AG04450 (cell line): Measurements from ENCODE around the gene FEM1B. TPM values are rescaled to one million over a fixed set of nuclear protein-coding genes. Genes with fewer than 3 reads are reported as not detected.

Experiments used
- CTCF ChIA-PET: fragments of 300-600, 350-600 bp; formaldehyde crosslinking; extraction: SDS; loops from one replicate; lab custom pipeline; 2022; ENCODE audit warnings: antibody characterized with exemption, inconsistent platforms; lab: Charles Lee
- POLR2A ChIA-PET: fragments of 350-600 bp; formaldehyde crosslinking; extraction: SDS; loops from one replicate; lab custom pipeline; 2021; ENCODE audit warnings: antibody characterized with exemption, inconsistent platforms; lab: Yijun Ruan, JAX
- DNase-seq: peaks from one replicate; pipeline ENCODE4 v3.0.0-alpha.2; 2011; ENCODE audit warnings: low read depth, low spot score
- H3K27ac ChIP-seq: one replicate; pipeline ENCODE4 v1.5.1; 2012; ENCODE audit warnings: low read depth, low read length, control low read depth
- H3K27me3 ChIP-seq: one replicate; pipeline ENCODE4 v1.6.0; 2012; ENCODE audit warnings: low read length; ENCODE audit not compliant: control insufficient read depth, insufficient read depth
- H3K4me3 ChIP-seq: 2 replicates; pipeline ENCODE4 v1.5.1; 2011; ENCODE audit warnings: mild to moderate bottlenecking, low read depth, low read length, control low read depth
- H3K9me3 ChIP-seq: 2 replicates; pipeline ENCODE4 v1.5.1; 2012; ENCODE audit warnings: low read length; ENCODE audit not compliant: control insufficient read depth, insufficient read depth
- CTCF ChIP-seq: IDR thresholded peaks from 2 replicates; pipeline ENCODE4 v1.5.1; 2011; ENCODE audit warnings: low read depth, low read length, control low read depth, inconsistent platforms
- polyA plus RNA-seq: library from polyadenylated mRNA; depleted of rRNA; stranded (reverse); fragments of >200 nt; gene quantifications from 2 replicates; pipeline ENCODE4 v1.2.3, GENCODE V29; 2011

FEM1B gene
- polyA plus RNA-seq, 1 experiment: 46.5 TPM

DNA sequence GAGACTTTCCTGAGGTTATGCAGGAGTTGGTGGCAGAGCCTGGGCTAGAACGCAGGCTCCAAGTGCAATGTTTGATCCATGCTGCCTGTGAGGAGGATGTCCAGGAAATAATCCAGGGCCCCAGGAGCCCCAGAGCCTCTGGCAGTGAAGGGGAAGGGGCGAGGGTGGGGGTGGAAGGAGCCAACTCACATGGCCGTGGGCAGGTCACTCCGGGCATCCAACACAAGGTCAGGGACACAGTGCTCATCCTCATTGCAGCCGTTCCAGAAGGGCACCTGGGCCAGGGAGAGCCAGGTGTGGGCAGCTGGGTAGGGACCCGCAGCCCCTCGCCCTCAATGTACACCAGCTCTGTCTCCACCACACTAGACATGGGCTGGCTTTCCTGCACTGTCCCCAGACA, 43.7 kb downstream of the FEM1B start:
- no peak overlapping the region for H3K4me3 ChIP-seq
- ChIA-PET CTCF (no interaction called here), POLR2A (no interaction called here)
- no peaks in the 10 kb centered on the region for H3K9me3 ChIP-seq
- no peak for DNase-seq
- no peaks in the 10 kb centered on the region for H3K27me3 ChIP-seq
- no peak overlapping the region for H3K27ac ChIP-seq
- TF ChIP-seq CTCF: no peak

GRCh38 chr15:68322796-68323195, 45.3 kb downstream of the FEM1B start:
- Histone ChIP-seq H3K9me3 (no peaks in the 10 kb centered on the region), H3K27me3 (no peaks in the 10 kb centered on the region), H3K4me3 (no peak overlapping the region), H3K27ac (no peak overlapping the region)
- ChIA-PET POLR2A (no interaction called here), CTCF (no interaction called here)
- no peak for TF ChIP-seq CTCF
- no peak for DNase-seq

GRCh38 chr15:68325726-68326125, 48.2 kb downstream of the FEM1B start:
- ChIA-PET CTCF (no interaction called here), POLR2A (interaction anchor here (1.0 kb wide), 1 partner anchor 9 kb away, joined by 4 read pairs; no protein-coding TSS in a partner anchor)
- no peak overlapping the region for H3K4me3 ChIP-seq
- DNase-seq: no peak
- H3K9me3 ChIP-seq: no peaks in the 10 kb centered on the region; the same call in 1 of the 2 replicates
- H3K27me3 ChIP-seq: no peaks in the 10 kb centered on the region
- no peak for TF ChIP-seq CTCF
- H3K27ac ChIP-seq: no peak overlapping the region

DNA sequence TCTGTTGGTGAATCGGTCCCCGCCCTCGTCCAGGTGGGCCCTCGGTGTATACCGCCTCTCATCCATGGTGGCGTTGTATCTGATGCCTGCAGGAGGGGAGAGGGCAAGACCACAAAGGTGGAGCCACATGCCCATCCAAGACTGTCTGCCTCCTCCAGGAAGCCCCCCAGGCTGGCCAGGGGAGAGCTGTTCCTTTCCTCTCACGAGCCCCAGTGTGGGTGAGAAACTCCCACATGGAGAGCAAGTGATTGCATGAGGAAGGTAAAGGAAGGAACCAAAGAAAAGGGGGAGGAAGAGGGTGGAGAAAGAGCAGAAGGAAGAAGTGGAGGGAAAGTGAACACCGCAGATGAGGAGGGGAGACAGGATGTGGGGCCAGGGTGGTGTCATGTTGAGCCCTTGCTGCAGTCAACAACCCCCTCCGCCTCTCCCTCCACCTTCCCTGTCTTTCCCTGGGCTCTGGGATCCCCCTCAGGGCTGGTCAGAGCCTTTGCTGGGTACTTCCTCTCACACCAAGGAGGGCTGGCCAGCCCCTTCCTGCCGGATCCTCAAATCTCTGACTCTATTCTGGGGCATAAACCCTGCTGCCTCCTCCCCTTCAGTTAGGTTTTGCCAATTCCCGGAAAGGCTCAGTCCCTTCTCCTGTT, 49.3 kb downstream of the FEM1B start:
- Histone ChIP-seq H3K27me3 (no peaks in the 10 kb centered on the region), H3K27ac (no peak overlapping the region), H3K4me3 (no peak overlapping the region), H3K9me3 (no peaks in the 10 kb centered on the region; the same call in 1 of the 2 replicates)
- CTCF ChIA-PET: no interaction called here
- POLR2A ChIA-PET: no interaction called here
- DNase-seq: no peak
- no peak for TF ChIP-seq CTCF

DNA sequence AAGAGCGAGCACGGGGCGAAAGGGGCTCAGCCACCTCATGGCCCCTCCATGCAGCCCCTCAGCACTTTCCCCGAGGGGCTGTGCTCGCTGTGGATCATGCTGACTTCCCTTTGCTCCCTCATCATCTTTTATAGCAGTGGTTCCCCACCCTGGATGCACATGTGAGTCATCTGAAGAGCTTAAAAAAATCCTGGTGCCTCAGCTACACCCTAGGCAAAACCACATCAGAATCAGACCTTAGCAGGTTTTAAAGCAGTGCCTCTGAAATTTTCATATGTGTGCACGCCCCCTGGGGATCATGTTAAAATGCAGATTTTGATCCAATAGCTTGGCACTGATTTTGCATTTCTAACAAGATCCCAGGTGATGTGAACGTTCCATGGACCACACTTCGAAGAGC, 50.9 kb downstream of the FEM1B start:
- Histone ChIP-seq H3K9me3 (no peaks in the 10 kb centered on the region; the same call in 1 of the 2 replicates), H3K4me3 (no peak overlapping the region), H3K27me3 (no peaks in the 10 kb centered on the region), H3K27ac (no peak overlapping the region)
- ChIA-PET POLR2A (no interaction called here), CTCF (no interaction called here)
- no peak for DNase-seq
- no peak for TF ChIP-seq CTCF
